HEK293T (cell line): ENCODE data around the gene UBXN10.
A peak's percentile ranks its signal among the peaks of the same experiment; 100 is the strongest.

Source experiments
- CTCF ChIA-PET: fragments of 350-600 bp; formaldehyde crosslinking; extraction: SDS; loops from one replicate; lab custom pipeline; 2021; ENCODE audit warnings: antibody characterized with exemption, inconsistent platforms; lab: Yijun Ruan, JAX
- POLR2A ChIA-PET: fragments of 350-600 bp; formaldehyde crosslinking; extraction: SDS; loops from one replicate; lab custom pipeline; 2020; ENCODE audit warnings: antibody characterized with exemption, inconsistent platforms; lab: Yijun Ruan, JAX
- DNase-seq: peaks from one replicate; pipeline ENCODE4 v3.0.0; 2012; ENCODE audit warnings: mixed read lengths; ENCODE audit errors: extremely low spot score
- ARNT ChIP-seq: fragments of 450-650 bp; IDR thresholded peaks from 2 replicates; pipeline ENCODE4 v1.6.1; 2017; ENCODE audit warnings: mild to moderate bottlenecking
- BHLHE40 ChIP-seq: fragments of 450-650 bp; IDR thresholded peaks from 2 replicates; pipeline ENCODE4 v1.6.1; 2016; ENCODE audit warnings: mild to moderate bottlenecking, moderate library complexity, borderline replicate concordance
- CTBP1 ChIP-seq: fragments of 450-650 bp; IDR thresholded peaks from 2 replicates; pipeline ENCODE4 v1.6.1; 2016; ENCODE audit warnings: borderline replicate concordance
- ELF4 ChIP-seq: fragments of 450-650 bp; IDR thresholded peaks from 2 replicates; pipeline ENCODE4 v1.6.1; 2017; ENCODE audit warnings: antibody characterized with exemption
- FOXA1 ChIP-seq: fragments of 450-650 bp; IDR thresholded peaks from 2 replicates; pipeline ENCODE4 v1.6.1; 2016; ENCODE audit warnings: mild to moderate bottlenecking
- FOXK2 ChIP-seq: fragments of 450-650 bp; IDR thresholded peaks from 2 replicates; pipeline ENCODE4 v1.6.1; 2016; ENCODE audit warnings: mild to moderate bottlenecking
- FOXM1 ChIP-seq: fragments of 450-650 bp; IDR thresholded peaks from 2 replicates; pipeline ENCODE4 v1.6.1; 2017; ENCODE audit warnings: mild to moderate bottlenecking, borderline replicate concordance
- HDGF ChIP-seq: fragments of 450-650 bp; IDR thresholded peaks from 2 replicates; pipeline ENCODE4 v1.6.1; 2017; ENCODE audit warnings: antibody characterized with exemption, borderline replicate concordance
- L3MBTL2 ChIP-seq: fragments of 450-650 bp; conservative IDR thresholded peaks from 2 replicates; pipeline ENCODE4 v1.6.1; 2016; ENCODE audit warnings: mild to moderate bottlenecking
- LEF1 ChIP-seq: fragments of 450-650 bp; IDR thresholded peaks from 2 replicates; pipeline ENCODE4 v1.6.1; 2017; ENCODE audit warnings: mild to moderate bottlenecking, borderline replicate concordance
- NFRKB ChIP-seq: fragments of 450-650 bp; IDR thresholded peaks from 2 replicates; pipeline ENCODE4 v1.6.1; 2016; ENCODE audit warnings: mild to moderate bottlenecking, moderate library complexity
- PKNOX1 ChIP-seq: fragments of 450-650 bp; IDR thresholded peaks from 2 replicates; pipeline ENCODE4 v1.6.1; 2016
- SP1 ChIP-seq: fragments of 450-650 bp; IDR thresholded peaks from 2 replicates; pipeline ENCODE4 v1.6.1; 2017
- SUZ12 ChIP-seq: fragments of 450-650 bp; IDR thresholded peaks from 2 replicates; pipeline ENCODE4 v1.6.1; 2016; ENCODE audit warnings: mild to moderate bottlenecking
- TARDBP ChIP-seq: fragments of 450-650 bp; IDR thresholded peaks from 2 replicates; pipeline ENCODE4 v1.6.1; 2016
- ZNF384 ChIP-seq: fragments of 450-650 bp; IDR thresholded peaks from 2 replicates; pipeline ENCODE4 v1.6.1; 2016

Gene UBXN10

GRCh38 chr1:20150969-20151368 lies 34.9 kb upstream of the UBXN10 start:
- DNase-seq: no peak
- ChIA-PET POLR2A (no interaction called here), CTCF (interaction anchor here (0.5 to 1.4 kb wide), 4 partner anchors 29 to 666 kb away, joined by 3 to 4 read pairs (median 3); partner anchors contain the start of gene CAPZB)
- TF ChIP-seq BHLHE40: no peak
- TF ChIP-seq SUZ12: no peak
- TF ChIP-seq ZNF384: no peak
- no peak for TF ChIP-seq ELF4
- no peak for TF ChIP-seq PKNOX1
- no peak for TF ChIP-seq HDGF
- no peak for TF ChIP-seq LEF1
- TF ChIP-seq FOXA1: no peak

DNA sequence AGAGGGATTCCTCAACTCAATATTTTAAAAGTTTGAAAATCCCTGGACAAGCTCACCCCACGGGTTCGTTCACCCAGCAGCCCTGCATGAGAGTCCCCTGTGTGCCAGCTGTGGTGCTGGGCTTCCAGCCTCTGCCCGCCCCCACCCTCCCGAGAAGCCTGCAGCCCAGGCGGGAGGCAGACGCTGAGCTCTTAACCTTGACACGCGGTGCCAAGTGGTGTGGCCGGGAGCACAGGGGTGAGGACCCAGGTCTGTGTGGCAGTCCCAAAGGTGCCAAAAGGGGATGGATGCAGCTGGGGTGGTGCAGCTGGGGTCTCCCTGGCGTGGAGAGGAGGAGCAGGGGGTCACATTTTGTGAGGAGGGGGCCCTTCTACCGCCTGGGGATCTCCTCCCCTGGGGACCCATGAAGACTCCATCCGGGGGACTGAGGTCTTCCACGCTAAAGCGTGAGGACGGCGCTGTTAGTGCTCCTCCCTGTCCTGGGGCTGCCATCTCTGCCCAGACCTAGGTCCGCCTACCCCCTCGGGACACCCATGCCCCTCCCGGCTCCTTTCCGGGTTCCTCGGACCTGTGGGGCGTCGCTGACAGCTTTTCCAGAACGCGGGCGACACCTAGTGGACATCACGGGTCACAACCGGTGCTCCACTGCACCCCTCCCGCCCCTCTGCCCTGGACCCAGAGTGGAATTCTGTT lies 33.8 kb upstream of the UBXN10 start:
- ChIA-PET CTCF (interaction anchor here (0.6 to 1.2 kb wide), 11 partner anchors 9 to 279 kb away, joined by 3 to 11 read pairs (median 3); no protein-coding TSS in a partner anchor), POLR2A (no interaction called here)
- TF ChIP-seq CTBP1 (no peak), TARDBP (no peak), SUZ12 (no peak), PKNOX1 (no peak), LEF1 (no peak), NFRKB (no peak), BHLHE40 (no peak), FOXA1 (no peak), HDGF (no peak), L3MBTL2 (no peak; the same call in 1 of the 2 replicates), ARNT (no peak), FOXK2 (no peak), ZNF384 (no peak), FOXM1 (no peak), SP1 (no peak), ELF4 (no peak)
- DNase-seq: peak; percentile 89

- TF ChIP-seq FOXK2: no peak
- no peak for TF ChIP-seq SUZ12
- no peak for TF ChIP-seq HDGF
- TF ChIP-seq ARNT: no peak
- no peak for TF ChIP-seq FOXM1
- no peak for TF ChIP-seq NFRKB
- no peak for TF ChIP-seq TARDBP
- TF ChIP-seq LEF1: no peak
- no peak for TF ChIP-seq BHLHE40
- no peak for TF ChIP-seq FOXA1
- no peak for TF ChIP-seq PKNOX1
- CTCF ChIA-PET: interaction anchor here (0.7 to 1.0 kb wide), 3 partner anchors 9 to 278 kb away, joined by 3 read pairs; no protein-coding TSS in a partner anchor
- POLR2A ChIA-PET: no interaction called here
- DNase-seq: no peak
These were observed 33.3 kb upstream of the UBXN10 start for GRCh38 chr1:20152599-20152930.

GRCh38 chr1:20153000-20153418 lies 32.9 kb upstream of the UBXN10 start:
- CTCF ChIA-PET: no interaction called here
- no peak for TF ChIP-seq BHLHE40
- POLR2A ChIA-PET: no interaction called here
- no peak for DNase-seq

GRCh38 chr1:20154301-20154831 lies 31.5 kb upstream of the UBXN10 start:
- ChIA-PET POLR2A (no interaction called here), CTCF (no interaction called here)
- DNase-seq: no peak
- TF ChIP-seq LEF1: no peak
- TF ChIP-seq FOXM1: no peak
- no peak for TF ChIP-seq ELF4
- TF ChIP-seq CTBP1: no peak
- no peak for TF ChIP-seq HDGF
- TF ChIP-seq PKNOX1: no peak
- TF ChIP-seq ARNT: no peak
- no peak for TF ChIP-seq SP1
- TF ChIP-seq NFRKB: no peak
- no peak for TF ChIP-seq BHLHE40
- no peak for TF ChIP-seq FOXA1
- no peak for TF ChIP-seq SUZ12
